ENCODE measurements around the gene CUL4A. TPM values are rescaled to one million over a fixed set of nuclear protein-coding genes. Genes with fewer than 3 reads are reported as not detected.

CUL4A gene
- total RNA-seq, 1 experiment from 2014 or later: 85.9 TPM

DNA sequence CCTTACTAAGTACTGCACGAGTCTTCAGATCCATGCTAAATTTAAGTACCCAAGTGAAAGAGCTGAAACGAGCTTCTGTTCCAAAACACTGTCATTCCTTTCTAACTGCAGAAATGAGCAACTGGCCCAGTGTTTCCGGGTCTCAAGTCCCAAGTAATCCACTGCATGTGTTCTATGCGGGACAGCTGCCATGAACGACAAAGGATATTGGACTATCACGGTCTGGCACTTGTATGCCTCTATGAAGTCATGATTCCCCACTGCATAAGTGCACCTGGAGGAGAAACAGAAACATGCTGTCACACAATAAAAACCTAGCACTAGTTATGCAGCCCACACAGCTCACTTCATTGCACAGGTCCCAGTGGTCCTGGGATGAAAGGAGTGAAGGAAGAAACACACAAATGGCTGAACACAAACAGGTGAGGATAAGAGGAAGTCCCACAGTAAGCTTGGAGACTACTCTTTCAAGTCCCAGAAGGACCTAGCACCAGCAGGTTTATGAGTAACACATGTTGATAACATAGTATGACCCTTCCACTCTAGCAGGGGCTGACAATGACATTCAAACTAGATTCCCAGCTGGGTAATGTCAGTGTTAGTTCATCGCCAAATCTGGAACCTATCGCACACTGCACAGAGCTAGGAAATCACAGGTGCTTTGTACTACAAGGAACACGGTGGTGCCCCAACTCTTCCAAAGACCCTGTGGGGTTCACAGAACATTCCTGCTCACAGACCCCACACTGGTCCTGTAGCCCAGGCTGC is 12.3 kb upstream of the CUL4A start:
- H3K36me3 Mint-ChIP-seq (ENCODE audit: insufficient read depth, unreplicated experiment): peaks cover 74% of the 10 kb centered on the region
- peaks cover 9% of the 10 kb centered on the region for H3K4me1 Mint-ChIP-seq (ENCODE audit: insufficient read depth, unreplicated experiment)
- POLR2A ChIA-PET: interaction anchor here (1.1 to 1.7 kb wide), 3 partner anchors 10 to 12 kb away, joined by 4 to 6 read pairs (median 4); partner anchors contain the start of genes CUL4A and PCID2
- no peak for DNase-seq (ENCODE audit: unreplicated experiment)
- H3K27me3 Mint-ChIP-seq (ENCODE audit: insufficient read depth, unreplicated experiment): no peaks in the 10 kb centered on the region
- BruUV-seq (replicated peaks): no TSS peak
- intact Hi-C loops (cut with micrococcal nuclease): no loop called here
- CTCF ChIA-PET: interaction anchor here (0.6 to 0.9 kb wide), 2 partner anchors 22 to 163 kb away, joined by 3 to 6 read pairs; no protein-coding TSS in a partner anchor
- peak overlapping the region; percentile 85 for H3K27ac Mint-ChIP-seq (ENCODE audit: low read depth, unreplicated experiment)
- no peak overlapping the region for H3K4me3 Mint-ChIP-seq (ENCODE audit: unreplicated experiment)
- TF ChIP-seq, protein P1, sequence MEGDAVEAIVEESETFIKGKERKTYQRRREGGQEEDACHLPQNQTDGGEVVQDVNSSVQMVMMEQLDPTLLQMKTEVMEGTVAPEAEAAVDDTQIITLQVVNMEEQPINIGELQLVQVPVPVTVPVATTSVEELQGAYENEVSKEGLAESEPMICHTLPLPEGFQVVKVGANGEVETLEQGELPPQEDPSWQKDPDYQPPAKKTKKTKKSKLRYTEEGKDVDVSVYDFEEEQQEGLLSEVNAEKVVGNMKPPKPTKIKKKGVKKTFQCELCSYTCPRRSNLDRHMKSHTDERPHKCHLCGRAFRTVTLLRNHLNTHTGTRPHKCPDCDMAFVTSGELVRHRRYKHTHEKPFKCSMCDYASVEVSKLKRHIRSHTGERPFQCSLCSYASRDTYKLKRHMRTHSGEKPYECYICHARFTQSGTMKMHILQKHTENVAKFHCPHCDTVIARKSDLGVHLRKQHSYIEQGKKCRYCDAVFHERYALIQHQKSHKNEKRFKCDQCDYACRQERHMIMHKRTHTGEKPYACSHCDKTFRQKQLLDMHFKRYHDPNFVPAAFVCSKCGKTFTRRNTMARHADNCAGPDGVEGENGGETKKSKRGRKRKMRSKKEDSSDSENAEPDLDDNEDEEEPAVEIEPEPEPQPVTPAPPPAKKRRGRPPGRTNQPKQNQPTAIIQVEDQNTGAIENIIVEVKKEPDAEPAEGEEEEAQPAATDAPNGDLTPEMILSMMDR (IDR thresholded peaks at IDR 0.05; ENCODE audit: unreplicated experiment): no peak
- no peaks in the 10 kb centered on the region for H3K9me3 Mint-ChIP-seq (ENCODE audit: unreplicated experiment)

DNA sequence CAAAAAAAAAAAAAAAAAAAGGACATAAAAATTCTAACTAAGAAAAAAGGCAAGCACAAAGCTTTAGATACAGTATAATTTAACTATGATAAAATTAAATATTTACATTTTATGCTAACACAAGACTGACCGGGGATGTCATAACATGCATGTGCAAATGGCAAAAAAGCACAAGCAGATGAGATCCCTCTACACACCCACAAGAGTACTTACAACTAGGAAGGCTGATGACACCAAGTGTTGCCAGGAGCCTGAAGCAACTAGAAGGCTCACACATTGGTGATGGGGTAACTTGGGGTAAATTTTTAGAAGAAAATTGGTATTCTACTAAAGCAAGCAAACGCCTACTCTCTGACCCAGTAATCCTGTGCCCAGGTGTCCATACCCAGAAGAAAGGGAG is 7.6 kb upstream of the CUL4A start:
- no TSS peak for BruUV-seq (replicated peaks)
- Mint-ChIP-seq H3K9me3 (ENCODE audit: unreplicated experiment) (no peaks in the 10 kb centered on the region), H3K27ac (ENCODE audit: low read depth, unreplicated experiment) (no peak overlapping the region), H3K4me1 (ENCODE audit: insufficient read depth, unreplicated experiment) (peaks cover 36% of the 10 kb centered on the region), H3K4me3 (ENCODE audit: unreplicated experiment) (no peak overlapping the region), H3K27me3 (ENCODE audit: insufficient read depth, unreplicated experiment) (no peaks in the 10 kb centered on the region), H3K36me3 (ENCODE audit: insufficient read depth, unreplicated experiment) (peaks cover 32% of the 10 kb centered on the region)
- POLR2A ChIA-PET: interaction anchor here (1.4 kb wide), 2 partner anchors 12 to 14 kb away, joined by 5 to 6 read pairs; no protein-coding TSS in a partner anchor
- intact Hi-C loops (cut with micrococcal nuclease): no loop called here
- no peak for DNase-seq (ENCODE audit: unreplicated experiment)
- TF ChIP-seq, protein P1 (IDR thresholded peaks at IDR 0.05; ENCODE audit: unreplicated experiment): no peak
- CTCF ChIA-PET: interaction anchor here (0.5 kb wide), 1 partner anchor 541 kb away, joined by 3 read pairs; no protein-coding TSS in a partner anchor

DNA sequence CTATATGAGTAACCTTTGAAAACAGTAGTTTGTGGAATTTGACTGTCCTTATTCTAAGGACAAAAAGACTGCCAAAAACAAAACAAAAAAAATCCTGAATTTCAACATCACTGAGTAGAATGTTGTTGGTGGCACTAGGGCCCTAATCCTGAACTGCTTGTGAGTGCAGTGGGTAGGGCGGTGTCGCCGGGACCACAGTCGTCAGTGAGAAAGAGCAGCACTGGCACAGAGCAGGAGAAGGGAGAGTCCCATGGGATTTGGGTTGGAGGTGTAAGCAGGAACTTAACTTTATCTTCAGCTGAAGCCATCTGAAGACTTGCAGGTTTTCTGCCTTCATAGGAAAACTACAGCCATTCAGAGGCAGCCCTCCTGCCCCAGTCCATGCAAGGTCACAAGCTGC is 6.5 kb upstream of the CUL4A start:
- BruUV-seq (replicated peaks): no TSS peak
- peaks cover 27% of the 10 kb centered on the region for H3K36me3 Mint-ChIP-seq (ENCODE audit: insufficient read depth, unreplicated experiment)

More for the DNA sequence above, 6.5 kb upstream of the CUL4A start:
- no peak for DNase-seq (ENCODE audit: unreplicated experiment)
- peaks cover 45% of the 10 kb centered on the region for H3K4me1 Mint-ChIP-seq (ENCODE audit: insufficient read depth, unreplicated experiment)
- no peaks in the 10 kb centered on the region for H3K9me3 Mint-ChIP-seq (ENCODE audit: unreplicated experiment)
- TF ChIP-seq, protein P1 (IDR thresholded peaks at IDR 0.05; ENCODE audit: unreplicated experiment): no peak
- intact Hi-C loops (cut with micrococcal nuclease): no loop called here
- no peak overlapping the region for H3K4me3 Mint-ChIP-seq (ENCODE audit: unreplicated experiment)
- H3K27ac Mint-ChIP-seq (ENCODE audit: low read depth, unreplicated experiment): peak overlapping the region; percentile 50
- no peaks in the 10 kb centered on the region for H3K27me3 Mint-ChIP-seq (ENCODE audit: insufficient read depth, unreplicated experiment)
- ChIA-PET CTCF (no interaction called here), POLR2A (no interaction called here)
